Activated naive CD8-positive, alpha-beta T cell treated with anti-CD3 and anti-CD28 coated beads, Interleukin-2, amount 50 U/mL, for 24 hours (primary cell): Measurements from ENCODE around the gene GALNT8.
"Not testable (repeated sequence)": the region's sequence is repeated elsewhere in the genome, so short reads cannot be mapped to it uniquely, and the experiment has no call there.

Experiments
- ATAC-seq: fragments of 150-1000 bp; cut with Tn5 transposase; one replicate; pipeline ENCODE4 v1.10.0; 2021
- DNase-seq: peaks from one replicate; pipeline ENCODE4 v3.0.0; 2021
- H3K27ac Mint-ChIP-seq: one replicate; pipeline ENCODE4 v1.8.0; 2021; ENCODE audit warnings: mild to moderate bottlenecking, mixed read lengths
- H3K27me3 Mint-ChIP-seq: one replicate; pipeline ENCODE4 v1.8.0; 2021; ENCODE audit warnings: mixed read lengths
- H3K36me3 Mint-ChIP-seq: one replicate; pipeline ENCODE4 v1.8.0; 2021; ENCODE audit warnings: low read depth, mixed read lengths
- H3K4me1 Mint-ChIP-seq: one replicate; pipeline ENCODE4 v1.8.0; 2021; ENCODE audit warnings: mixed read lengths
- H3K4me3 Mint-ChIP-seq: one replicate; pipeline ENCODE4 v1.8.0; 2021; ENCODE audit warnings: mild to moderate bottlenecking, moderate library complexity, mixed read lengths
- H3K9me3 Mint-ChIP-seq: one replicate; pipeline ENCODE4 v1.8.0; 2021; ENCODE audit warnings: mixed read lengths

Gene GALNT8

DNA sequence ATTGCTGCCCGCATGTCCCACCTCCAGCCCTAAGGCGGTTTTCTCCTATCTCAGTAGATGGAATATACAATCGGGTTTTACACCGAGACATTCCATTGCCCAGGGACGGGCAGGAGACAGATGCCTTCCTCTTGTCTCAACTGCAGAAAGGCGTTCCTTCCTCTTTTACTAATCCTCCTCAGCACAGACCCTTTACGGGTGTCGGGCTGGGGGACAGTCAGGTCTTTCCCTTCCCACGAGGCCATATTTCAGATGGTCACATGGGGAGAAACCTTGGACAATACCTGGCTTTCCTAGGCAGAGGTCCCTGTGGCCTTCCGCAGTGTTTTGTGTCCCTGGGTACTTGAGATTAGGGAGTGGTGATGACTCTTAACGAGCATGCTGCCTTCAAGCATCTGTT is 1.4 kb downstream of the GALNT8 start:
- not testable (repeated sequence) for H3K4me3 Mint-ChIP-seq, H3K36me3 Mint-ChIP-seq, ATAC-seq, DNase-seq, H3K9me3 Mint-ChIP-seq, H3K27ac Mint-ChIP-seq, H3K4me1 Mint-ChIP-seq
- H3K27me3 Mint-ChIP-seq = peaks cover 32% of the 10 kb centered on the region

DNA sequence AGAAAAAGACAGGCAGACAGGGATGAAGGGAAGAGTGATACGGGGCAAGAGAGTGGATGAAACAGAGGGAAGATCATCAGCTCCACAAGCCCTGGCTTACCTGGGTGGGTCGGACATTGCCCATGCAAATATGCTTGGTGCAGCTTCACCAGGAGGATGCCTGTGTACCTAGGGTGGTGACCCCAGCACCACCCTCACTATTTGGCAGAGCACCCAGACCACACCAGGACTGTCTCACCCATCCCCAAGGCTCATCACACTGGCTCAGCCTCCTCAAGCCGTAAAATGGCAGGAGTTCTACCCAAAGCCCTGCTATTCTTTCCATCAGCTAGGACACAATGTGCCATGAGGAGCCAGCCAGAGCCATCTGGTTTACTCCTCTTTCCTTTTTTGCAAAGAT is 3.0 kb downstream of the GALNT8 start:
- Mint-ChIP-seq H3K4me3 (no peak overlapping the region), H3K9me3 (no peaks in the 10 kb centered on the region), H3K36me3 (no peaks in the 10 kb centered on the region), H3K4me1 (no peaks in the 10 kb centered on the region), H3K27ac (no peak overlapping the region), H3K27me3 (peaks cover 32% of the 10 kb centered on the region)
- DNase-seq (no peak), ATAC-seq (no peak)

DNA sequence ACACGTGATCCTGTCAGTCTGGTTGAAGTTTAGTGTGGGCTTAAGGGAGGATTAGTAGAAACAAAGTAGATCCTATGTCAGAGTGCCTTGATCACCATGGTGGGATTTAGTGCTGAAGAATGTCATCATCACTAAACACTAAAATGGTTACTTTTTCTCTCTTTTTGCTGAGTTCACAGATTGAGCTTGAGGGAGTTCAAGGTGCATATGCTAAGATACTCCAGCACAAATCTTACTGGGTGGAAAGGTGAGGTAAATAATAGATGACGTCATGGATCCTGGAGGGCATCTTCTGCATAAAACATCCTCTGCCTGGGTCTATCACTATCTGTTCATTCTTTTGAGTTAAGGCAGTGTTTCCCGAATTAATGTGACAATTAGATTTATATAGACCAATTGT is 4.9 kb downstream of the GALNT8 start:
- no peaks in the 10 kb centered on the region for H3K36me3 Mint-ChIP-seq
- peaks cover 23% of the 10 kb centered on the region for H3K27me3 Mint-ChIP-seq
- H3K9me3 Mint-ChIP-seq = no peaks in the 10 kb centered on the region
- no peak for ATAC-seq
- DNase-seq = no peak
- no peaks in the 10 kb centered on the region for H3K4me1 Mint-ChIP-seq
- H3K4me3 Mint-ChIP-seq = no peak overlapping the region
- H3K27ac Mint-ChIP-seq = no peak overlapping the region

DNA sequence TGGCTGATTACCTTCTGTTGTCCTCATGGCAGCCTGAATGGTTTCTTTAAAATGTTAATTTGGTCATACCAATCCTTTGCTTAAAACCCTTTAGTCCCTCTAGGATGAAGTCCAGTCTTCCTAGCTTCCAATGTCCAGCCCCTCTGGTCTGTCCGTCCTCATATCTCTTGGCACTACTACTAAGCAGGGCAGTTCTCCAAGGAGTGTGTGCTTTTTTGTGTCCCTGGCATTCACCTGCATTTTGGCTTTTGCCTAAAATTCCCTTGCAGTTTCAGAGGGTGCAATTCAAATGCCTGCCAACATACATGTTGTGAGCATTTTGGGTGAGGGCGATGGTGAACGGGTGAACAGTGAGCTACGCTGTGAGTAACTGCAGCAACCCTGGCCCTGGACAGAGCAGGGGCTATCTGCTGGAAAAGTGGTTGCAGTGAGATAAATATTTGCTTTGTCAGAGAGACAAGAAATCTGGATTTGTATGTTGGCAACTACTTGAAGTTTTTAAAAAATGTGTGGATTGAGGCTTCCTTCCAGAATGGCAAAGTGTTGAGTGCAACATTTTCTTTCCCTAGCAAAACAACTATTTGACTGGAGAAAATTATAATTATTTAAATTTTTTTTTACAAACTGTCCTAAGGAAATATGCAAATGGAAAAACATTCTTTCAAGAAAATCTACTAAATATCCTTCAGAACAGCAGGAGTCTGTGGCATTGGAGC is 14.6 kb downstream of the GALNT8 start:
- ATAC-seq (no peak), DNase-seq (no peak)
- Mint-ChIP-seq H3K4me1 (no peaks in the 10 kb centered on the region), H3K4me3 (no peak overlapping the region), H3K9me3 (no peaks in the 10 kb centered on the region), H3K27ac (no peak overlapping the region), H3K36me3 (no peaks in the 10 kb centered on the region), H3K27me3 (peaks cover 19% of the 10 kb centered on the region)

DNA sequence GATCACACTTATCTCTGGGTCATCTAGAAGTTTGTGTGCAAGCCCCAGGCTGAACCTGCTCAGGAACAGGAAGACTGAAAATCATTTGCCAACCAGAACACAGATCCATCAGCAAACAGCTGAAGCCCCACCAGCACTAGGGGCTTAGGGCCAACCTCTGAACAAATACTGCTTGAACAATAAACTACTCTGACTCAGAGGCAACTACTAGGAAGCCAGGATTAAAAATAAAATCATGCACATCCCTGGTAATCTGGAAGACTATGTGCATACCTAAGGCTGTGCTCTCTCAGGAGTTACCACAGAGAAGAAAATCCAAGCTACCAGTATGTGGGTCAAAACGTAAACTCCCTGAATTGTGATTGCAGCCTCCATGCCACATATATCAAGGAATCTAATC is 15.9 kb downstream of the GALNT8 start:
- Mint-ChIP-seq H3K27me3 (peaks cover 19% of the 10 kb centered on the region), H3K4me1 (no peaks in the 10 kb centered on the region), H3K27ac (no peak overlapping the region)

DNA sequence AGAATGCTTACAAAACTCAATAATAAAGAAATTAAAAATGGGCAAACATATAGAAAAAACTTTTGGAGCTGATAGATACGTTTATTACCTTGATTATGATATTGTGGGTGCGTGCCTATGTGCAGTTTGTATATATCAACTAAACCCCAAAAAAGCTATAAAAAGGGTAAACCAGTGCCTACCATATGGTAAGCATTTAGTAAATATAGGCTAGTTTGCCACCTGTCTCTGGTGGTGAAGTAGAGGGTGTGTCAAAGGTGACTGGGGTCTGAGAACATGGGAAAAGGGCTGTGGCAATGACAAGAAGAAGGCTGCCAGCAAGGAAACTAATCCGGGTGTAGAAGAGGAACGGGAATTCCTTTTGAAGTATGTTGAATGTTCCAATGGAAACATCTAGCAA is 18.3 kb downstream of the GALNT8 start:
- peaks cover 19% of the 10 kb centered on the region for H3K27me3 Mint-ChIP-seq
- H3K4me3 Mint-ChIP-seq = no peak overlapping the region
- ATAC-seq = no peak
- H3K36me3 Mint-ChIP-seq = no peaks in the 10 kb centered on the region
- H3K27ac Mint-ChIP-seq = no peak overlapping the region
- no peak for DNase-seq
- no peaks in the 10 kb centered on the region for H3K4me1 Mint-ChIP-seq
- H3K9me3 Mint-ChIP-seq = no peaks in the 10 kb centered on the region

More for the DNA sequence above, 15.9 kb downstream of the GALNT8 start:
- DNase-seq (no peak), ATAC-seq (no peak)
- H3K4me3 Mint-ChIP-seq = no peak overlapping the region
- no peaks in the 10 kb centered on the region for H3K36me3 Mint-ChIP-seq
- no peaks in the 10 kb centered on the region for H3K9me3 Mint-ChIP-seq

DNA sequence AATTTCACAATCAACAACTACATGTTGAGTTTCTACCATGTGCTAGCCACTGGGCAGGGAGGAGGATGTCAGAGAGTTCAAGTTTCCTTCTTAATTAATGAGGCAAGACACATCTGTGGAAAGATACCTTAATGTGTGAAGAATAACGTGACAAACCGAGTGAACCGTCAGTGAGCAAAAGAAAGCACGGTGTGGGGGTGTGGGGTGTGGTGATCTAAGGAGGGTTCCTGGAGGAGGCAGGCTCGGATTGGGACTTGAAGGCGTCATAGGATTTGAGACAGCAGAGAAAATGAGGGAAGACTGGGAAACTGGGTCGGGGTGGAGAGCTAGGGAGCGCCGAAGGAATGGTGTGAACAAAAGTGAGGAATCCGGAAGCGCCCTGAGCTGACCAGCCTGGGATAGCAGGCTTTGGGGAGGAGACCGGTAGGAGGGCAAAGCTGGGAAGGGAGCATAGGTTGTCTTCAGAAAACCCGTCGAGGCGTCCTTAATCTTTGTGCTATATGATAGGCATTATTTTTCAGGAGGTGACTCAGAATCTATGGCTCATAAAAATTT is 22.3 kb downstream of the GALNT8 start:
- ATAC-seq (no peak), DNase-seq (no peak)
- Mint-ChIP-seq H3K27me3 (peaks cover 6% of the 10 kb centered on the region), H3K36me3 (no peaks in the 10 kb centered on the region), H3K4me3 (no peak overlapping the region), H3K9me3 (no peaks in the 10 kb centered on the region), H3K27ac (no peak overlapping the region), H3K4me1 (no peaks in the 10 kb centered on the region)

DNA sequence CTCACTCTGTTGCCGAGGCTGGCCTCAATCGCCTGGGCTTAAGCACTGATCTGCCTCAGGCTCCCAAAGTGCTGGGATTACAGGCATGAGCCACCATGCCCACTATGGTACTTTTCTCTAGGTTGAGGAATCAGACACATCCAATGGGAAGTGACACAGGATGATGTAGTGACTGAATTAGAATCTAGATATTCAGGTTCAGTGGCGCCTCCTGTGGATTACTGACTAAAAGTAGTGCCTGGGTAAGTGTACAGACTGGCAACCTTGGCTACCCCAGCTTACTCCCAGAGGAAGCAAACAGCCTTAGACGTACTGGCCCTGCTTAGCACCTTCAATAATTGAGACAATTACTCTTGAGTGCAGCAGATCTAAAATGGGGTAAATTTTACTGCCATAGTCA is 22.8 kb downstream of the GALNT8 start:
- no peak overlapping the region for H3K27ac Mint-ChIP-seq
- no peaks in the 10 kb centered on the region for H3K4me1 Mint-ChIP-seq
- ATAC-seq (no peak), DNase-seq (no peak)
- H3K4me3 Mint-ChIP-seq = no peak overlapping the region
- H3K9me3 Mint-ChIP-seq = no peaks in the 10 kb centered on the region
- H3K36me3 Mint-ChIP-seq = no peaks in the 10 kb centered on the region
- H3K27me3 Mint-ChIP-seq = peaks cover 4% of the 10 kb centered on the region

DNA sequence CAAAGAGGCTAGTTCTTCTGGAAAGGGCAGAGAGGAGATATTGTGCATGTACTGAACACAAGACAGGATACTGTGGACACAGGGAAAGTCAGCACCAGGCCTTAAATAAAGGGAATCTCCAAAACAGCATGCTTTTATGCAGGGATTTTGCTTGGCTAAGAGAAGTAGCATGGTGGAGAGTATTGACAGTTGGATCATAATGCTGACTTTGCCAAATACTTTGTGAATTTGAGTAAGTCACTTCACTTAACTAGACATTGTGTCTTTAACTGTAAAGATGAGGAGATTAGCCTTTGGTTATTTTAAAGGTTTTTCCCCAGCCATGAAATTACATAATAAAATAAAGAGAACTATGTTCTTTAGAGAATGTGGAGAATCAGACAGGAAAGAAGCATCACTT is 24.5 kb downstream of the GALNT8 start:
- peaks cover 6% of the 10 kb centered on the region for H3K27me3 Mint-ChIP-seq
- H3K36me3 Mint-ChIP-seq = no peaks in the 10 kb centered on the region
- no peak overlapping the region for H3K27ac Mint-ChIP-seq
- no peaks in the 10 kb centered on the region for H3K4me1 Mint-ChIP-seq
- no peak for ATAC-seq
- H3K9me3 Mint-ChIP-seq = no peaks in the 10 kb centered on the region
- DNase-seq = no peak
- no peak overlapping the region for H3K4me3 Mint-ChIP-seq

DNA sequence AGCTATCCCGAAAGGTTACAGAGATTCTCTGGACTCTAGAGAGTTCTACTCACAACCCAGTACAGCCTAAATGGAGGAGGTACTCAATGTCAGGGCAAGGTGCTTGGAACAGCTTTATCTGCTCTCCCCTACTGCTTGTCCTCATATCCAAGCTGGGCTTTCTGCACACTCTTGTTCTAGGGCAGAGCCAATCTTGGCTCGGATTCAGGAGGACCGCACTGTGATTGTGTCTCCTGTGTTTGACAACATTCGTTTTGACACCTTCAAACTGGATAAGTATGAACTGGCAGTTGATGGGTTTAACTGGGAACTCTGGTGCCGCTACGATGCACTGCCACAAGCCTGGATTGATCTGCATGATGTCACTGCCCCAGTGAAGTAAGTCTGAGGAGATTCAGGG is 25.0 kb downstream of the GALNT8 start:
- Mint-ChIP-seq H3K36me3 (no peaks in the 10 kb centered on the region), H3K4me3 (no peak overlapping the region), H3K9me3 (no peaks in the 10 kb centered on the region), H3K27ac (no peak overlapping the region), H3K4me1 (no peaks in the 10 kb centered on the region), H3K27me3 (peaks cover 7% of the 10 kb centered on the region)
- ATAC-seq (no peak), DNase-seq (no peak)

DNA sequence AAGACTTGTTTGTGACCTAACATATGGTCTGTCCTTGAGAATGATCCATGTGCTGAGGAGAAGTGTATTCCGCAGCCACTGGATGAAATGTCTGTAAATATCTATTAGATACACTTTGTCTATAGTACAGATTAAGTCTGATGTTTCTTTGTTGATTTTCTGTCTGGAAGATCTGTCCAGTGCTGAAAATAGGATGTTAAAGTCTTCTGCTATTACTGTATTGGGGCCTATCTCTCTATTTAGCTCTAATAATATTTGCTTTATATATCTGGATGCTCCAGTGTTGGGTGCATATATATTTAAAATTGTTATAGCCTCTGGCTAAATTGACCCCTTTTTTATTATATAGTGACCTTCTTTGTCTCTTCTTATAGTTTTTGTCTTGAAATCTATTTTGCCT is 31.5 kb downstream of the GALNT8 start:
- not testable (repeated sequence) for H3K4me3 Mint-ChIP-seq, DNase-seq, H3K9me3 Mint-ChIP-seq, H3K27ac Mint-ChIP-seq, ATAC-seq, H3K27me3 Mint-ChIP-seq, H3K36me3 Mint-ChIP-seq, H3K4me1 Mint-ChIP-seq

DNA sequence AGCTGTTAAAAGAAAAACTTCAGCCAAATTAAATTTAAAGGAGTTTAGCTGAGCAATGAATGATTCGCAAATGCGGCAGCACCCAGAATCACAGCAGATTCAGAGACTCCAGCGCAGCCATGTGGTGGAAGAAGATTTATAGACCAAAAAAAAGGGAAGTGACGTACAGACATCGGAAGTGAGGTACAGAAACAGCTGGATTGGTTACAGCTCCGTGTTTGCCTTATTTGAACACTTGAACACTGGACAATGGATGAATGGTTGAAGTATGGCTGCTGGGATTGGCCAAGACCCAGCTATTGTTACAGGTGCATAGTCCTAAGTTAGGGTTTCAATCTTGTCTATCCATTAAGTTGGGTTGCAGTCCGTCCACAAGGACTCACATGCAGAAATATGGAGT is 42.6 kb downstream of the GALNT8 start:
- no peak overlapping the region for H3K4me3 Mint-ChIP-seq
- H3K4me1 Mint-ChIP-seq = no peaks in the 10 kb centered on the region

DNA sequence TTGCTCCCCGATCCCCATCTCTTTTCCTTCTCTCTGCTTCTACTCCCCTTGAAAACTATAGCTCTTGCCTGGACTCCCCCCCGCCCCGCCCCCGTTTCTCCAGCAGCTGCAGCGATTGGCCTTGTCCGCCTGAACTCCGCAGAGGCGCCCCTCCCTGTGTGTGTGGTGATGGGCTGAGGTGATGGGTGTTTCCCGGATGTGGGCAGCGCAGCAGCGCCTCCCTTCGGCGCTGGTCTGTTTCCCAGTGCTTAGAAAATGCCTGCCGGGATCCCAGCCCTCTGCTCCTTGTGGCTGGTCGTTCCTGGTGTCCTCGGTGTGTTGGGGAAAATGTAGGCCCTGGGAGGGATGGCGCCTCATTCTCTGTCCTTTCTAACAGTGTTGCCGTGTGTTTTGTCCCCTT is 43.3 kb downstream of the GALNT8 start:
- Mint-ChIP-seq H3K27me3 (no peaks in the 10 kb centered on the region), H3K9me3 (no peaks in the 10 kb centered on the region), H3K36me3 (no peaks in the 10 kb centered on the region), H3K4me1 (no peaks in the 10 kb centered on the region), H3K27ac (no peak overlapping the region), H3K4me3 (no peak overlapping the region)
- ATAC-seq = no peak
- no peak for DNase-seq

More for the DNA sequence above, 42.6 kb downstream of the GALNT8 start:
- peaks cover 2% of the 10 kb centered on the region for H3K27me3 Mint-ChIP-seq
- no peak overlapping the region for H3K27ac Mint-ChIP-seq
- DNase-seq (no peak), ATAC-seq (no peak)
- no peaks in the 10 kb centered on the region for H3K9me3 Mint-ChIP-seq
- H3K36me3 Mint-ChIP-seq = no peaks in the 10 kb centered on the region

DNA sequence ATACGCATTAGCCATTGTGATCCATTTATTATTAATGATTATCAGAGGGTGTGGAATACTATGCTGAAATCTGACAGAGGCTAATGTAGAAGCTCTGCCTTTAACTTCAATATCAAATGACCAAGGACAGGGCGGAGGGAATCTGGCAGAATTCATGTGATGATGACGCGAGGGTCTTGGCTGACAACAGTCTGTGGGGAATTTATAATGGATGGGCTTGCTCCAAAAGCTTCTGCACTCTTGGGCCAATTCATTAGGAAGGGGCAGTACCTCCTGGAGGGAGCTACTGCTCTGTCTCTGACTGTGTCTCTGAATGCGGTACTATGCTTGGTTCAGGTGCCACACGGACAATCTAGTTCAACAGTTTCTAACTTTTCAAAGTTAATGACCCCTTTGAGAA is 46.2 kb downstream of the GALNT8 start:
- ATAC-seq = no peak
- no peaks in the 10 kb centered on the region for H3K9me3 Mint-ChIP-seq
- H3K4me3 Mint-ChIP-seq = no peak overlapping the region
- H3K4me1 Mint-ChIP-seq = no peaks in the 10 kb centered on the region
- no peak for DNase-seq
- H3K36me3 Mint-ChIP-seq = no peaks in the 10 kb centered on the region
- peaks cover 5% of the 10 kb centered on the region for H3K27me3 Mint-ChIP-seq
- H3K27ac Mint-ChIP-seq = no peak overlapping the region

DNA sequence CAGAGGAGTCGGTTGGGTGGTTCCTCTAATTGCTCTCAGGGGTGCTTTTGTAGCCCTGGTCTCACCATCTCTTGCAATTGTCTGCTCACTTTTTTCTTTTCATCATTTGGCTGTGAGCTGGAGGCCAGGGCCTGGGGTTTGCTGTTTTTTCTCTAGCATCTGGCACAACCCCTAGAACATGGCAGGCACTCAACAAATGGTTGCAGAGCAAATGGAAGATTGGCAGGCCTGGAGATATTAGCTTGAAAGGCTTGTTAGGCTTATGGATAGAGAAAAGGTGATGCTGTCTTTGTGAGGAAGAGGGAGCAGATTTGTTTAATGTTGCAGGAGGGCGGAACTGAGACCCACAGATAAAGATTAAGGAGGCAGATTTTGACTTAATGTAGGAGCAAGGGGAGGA is 47.0 kb downstream of the GALNT8 start:
- Mint-ChIP-seq H3K4me1 (no peaks in the 10 kb centered on the region), H3K36me3 (no peaks in the 10 kb centered on the region), H3K4me3 (no peak overlapping the region), H3K9me3 (no peaks in the 10 kb centered on the region), H3K27ac (no peak overlapping the region), H3K27me3 (peaks cover 5% of the 10 kb centered on the region)
- ATAC-seq (no peak), DNase-seq (no peak)

DNA sequence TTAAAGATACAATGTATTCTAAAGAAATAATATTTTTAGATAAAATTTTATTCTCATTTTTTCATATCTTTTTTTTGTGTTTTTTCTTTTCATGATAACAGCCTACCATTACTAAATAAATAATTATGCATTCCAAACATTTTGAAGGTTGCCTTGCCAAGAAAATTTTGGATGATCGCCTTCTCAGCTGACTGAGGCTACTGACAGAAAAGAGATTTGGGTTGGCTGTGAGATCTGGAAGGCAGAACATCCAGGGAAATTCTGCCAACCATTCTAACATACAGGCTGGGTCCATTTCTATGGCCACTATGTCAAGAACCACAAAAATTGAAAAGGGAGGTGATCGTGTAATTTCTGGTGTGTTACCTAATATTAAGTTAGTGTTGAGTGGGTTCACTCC is 48.1 kb downstream of the GALNT8 start:
- no peaks in the 10 kb centered on the region for H3K9me3 Mint-ChIP-seq
- DNase-seq (no peak), ATAC-seq (no peak)
- H3K4me1 Mint-ChIP-seq = no peaks in the 10 kb centered on the region
- H3K36me3 Mint-ChIP-seq = no peaks in the 10 kb centered on the region
- no peak overlapping the region for H3K27ac Mint-ChIP-seq
- H3K4me3 Mint-ChIP-seq = no peak overlapping the region
- H3K27me3 Mint-ChIP-seq = peaks cover 5% of the 10 kb centered on the region
